Measurements from ENCODE around the gene SPNS3. TPM values are rescaled to one million over a fixed set of nuclear protein-coding genes. Genes with fewer than 3 reads are reported as not detected.

Gene SPNS3
- total RNA-seq, 1 experiment from 2014 or later = 0.37 TPM

GRCh38 chr17:4406386-4406785 lies 27.4 kb upstream of the SPNS3 start:
- H3K9me3 ChIP-seq (ENCODE audit: control insufficient read depth in 1 of 2, insufficient read depth in 1 of 2, low read depth in 1 of 2, low read length in 2 of 2) = no peaks in the 10 kb centered on the region
- H3K36me3 ChIP-seq (ENCODE audit: control insufficient read depth in 1 of 2, insufficient read depth in 2 of 2, low read length in 2 of 2) = no peaks in the 10 kb centered on the region
- CTCF ChIA-PET = no interaction called here
- no peaks in the 10 kb centered on the region for H4K20me1 ChIP-seq (ENCODE audit: insufficient read depth)
- RAD21 ChIA-PET (ENCODE audit: low non-redundant PET in 1 of 2, low total read pairs in 2 of 2, uncharacterized antibody in 2 of 2, unreplicated experiment in 2 of 2) = no interaction called here
- no peaks in the 10 kb centered on the region for H3K79me2 ChIP-seq (ENCODE audit: insufficient read depth, low read length)
- ATAC-seq (no peak), DNase-seq (ENCODE audit: low read depth, low spot score) (no peak)
- no peak overlapping the region for H3K27ac ChIP-seq (ENCODE audit: low read depth, low read length)
- no peaks in the 10 kb centered on the region for H3K9me2 ChIP-seq (ENCODE audit: insufficient read depth)
- intact Hi-C loops (cut with micrococcal nuclease) = loop anchor here (5.0 kb wide), 1 partner anchor 559 kb away; the partner anchor contains the start of gene NCBP3
- no peaks in the 10 kb centered on the region for H3K4me1 ChIP-seq (ENCODE audit: control insufficient read depth in 1 of 2, insufficient read depth in 2 of 2, low read length in 2 of 2)
- H3K27me3 ChIP-seq (ENCODE audit: insufficient read depth, low read length) = no peaks in the 10 kb centered on the region
- H2AFZ ChIP-seq (ENCODE audit: low read depth, low read length, poor library complexity, severe bottlenecking) = no peak overlapping the region
- POLR2A ChIA-PET = no interaction called here
- H3K4me2 ChIP-seq (ENCODE audit: low read length) = no peak overlapping the region
- H3K9ac ChIP-seq (ENCODE audit: low read length) = no peak overlapping the region
- no TSS peak for BruUV-seq (replicated peaks)
- no peak for TF ChIP-seq TCF7L2 (IDR thresholded peaks at IDR 0.05; ENCODE audit: borderline replicate concordance, extremely low read depth, insufficient read depth, insufficient read length)
- no peak for TF ChIP-seq FOSL1 (IDR thresholded peaks at IDR 0.05; ENCODE audit: low read depth)
- no peak for TF ChIP-seq ZBTB33 (IDR thresholded peaks at IDR 0.05; ENCODE audit: extremely low read depth, insufficient replicate concordance, low read length)
- no peak for TF ChIP-seq SIN3A (IDR thresholded peaks at IDR 0.05; ENCODE audit: low read depth)
- no peak for TF ChIP-seq ATF3 (IDR thresholded peaks at IDR 0.05)
- no peak for TF ChIP-seq CBX3 (IDR thresholded peaks at IDR 0.05; ENCODE audit: low read depth)
- no peak for TF ChIP-seq POLR2A (IDR thresholded peaks at IDR 0.05; ENCODE audit: borderline replicate concordance, extremely low read depth, insufficient read depth, insufficient read length)
- TF ChIP-seq SRF (IDR thresholded peaks at IDR 0.05; ENCODE audit: low read depth) = no peak
- no peak for TF ChIP-seq MAX (IDR thresholded peaks at IDR 0.05)
- TF ChIP-seq CTCF (IDR thresholded peaks at IDR 0.05 in 2 of 3, conservative IDR thresholded peaks at IDR 0.05 in 1 of 3; ENCODE audit: borderline replicate concordance in 1 of 3, insufficient read depth in 1 of 3, low read depth in 2 of 3, low read length in 2 of 3) = no peak
- no peak for TF ChIP-seq CEBPB (IDR thresholded peaks at IDR 0.05; ENCODE audit: low read depth)
- no peak for TF ChIP-seq SP1 (IDR thresholded peaks at IDR 0.05; ENCODE audit: low read depth)
- no peak for TF ChIP-seq ZFX (IDR thresholded peaks at IDR 0.05)
- no peak overlapping the region for H3K4me3 ChIP-seq (replicated peaks in 1 of 2; ENCODE audit: low read depth in 1 of 2, low read length in 2 of 2)

Data from HCT116 (cell line).